Panc1 (cell line): ENCODE measurements around the gene HHAT. TPM values are rescaled to one million over a fixed set of nuclear protein-coding genes. Genes with fewer than 3 reads are reported as not detected.

ENCODE experiments used
- ATAC-seq: fragments of 200-7000 bp; cut with Tn5 transposase; 2 replicates; pipeline ENCODE4 v1.9.1; 2020; ENCODE audit warnings: mild to moderate bottlenecking, moderate library complexity
- BruUV-seq: library from RNA; stranded (reverse); fragments of 400-500 nt; replicated peaks from 2 replicates; lab custom pipeline; 2021; lab: Mats Ljungman, UMichigan
- CTCF ChIA-PET: fragments of 300-600 bp; sonication (Branson Sonifier 250); formaldehyde crosslinking; loops from one replicate; lab custom pipeline; 2022; ENCODE audit warnings: antibody characterized with exemption; lab: Charles Lee
- POLR2A ChIA-PET: fragments of 300-600 bp; sonication (Branson Sonifier 250); formaldehyde crosslinking; loops from one replicate; lab custom pipeline; 2022; ENCODE audit warnings: antibody characterized with exemption; lab: Charles Lee
- DNase-seq: peaks from one replicate; pipeline ENCODE4 v3.0.0-alpha.2; 2010; ENCODE audit warnings: low read depth, low spot score
- H3K27ac ChIP-seq: 2 replicates; pipeline ENCODE4 v1.5.1; 2011; ENCODE audit warnings: mild to moderate bottlenecking, low read length, inconsistent platforms
- H3K27me3 ChIP-seq: fragments of 200-500 bp; sonication (Bioruptor generic); 2 replicates; pipeline ENCODE4 v1.6.0; 2014; ENCODE audit warnings: low read length, inconsistent platforms; ENCODE audit not compliant: control insufficient read depth, insufficient read depth
- H3K36me3 ChIP-seq: fragments of 200-500 bp; sonication (Bioruptor generic); 2 replicates; pipeline ENCODE4 v1.5.1; 2014; ENCODE audit warnings: inconsistent platforms, mild to moderate bottlenecking, low read length, moderate library complexity; ENCODE audit not compliant: control insufficient read depth, insufficient read depth
- H3K4me1 ChIP-seq: 2 replicates; pipeline ENCODE4 v1.5.1; 2011; ENCODE audit warnings: inconsistent platforms, mild to moderate bottlenecking, low read length, moderate library complexity; ENCODE audit not compliant: control insufficient read depth, insufficient read depth
- H3K4me3 ChIP-seq, 2 experiments: 2 replicates each; pipeline ENCODE4 v1.5.1; 2011 to 2012; ENCODE audit warnings: low read depth in 2 of 2, low read length in 2 of 2, mild to moderate bottlenecking in 2 of 2, inconsistent platforms in 1 of 2, moderate library complexity in 1 of 2
- H3K9me3 ChIP-seq: fragments of 200-500 bp; sonication (Bioruptor generic); 2 replicates; pipeline ENCODE4 v1.5.1; 2014; ENCODE audit warnings: low read depth, mild to moderate bottlenecking, inconsistent platforms, low read length, moderate library complexity; ENCODE audit not compliant: control insufficient read depth, insufficient read depth
- POLR2AphosphoS5 ChIP-seq: IDR thresholded peaks from 2 replicates; pipeline ENCODE4 v1.6.1; 2012; ENCODE audit warnings: mild to moderate bottlenecking, low read depth, low read length, moderate library complexity
- SIN3A ChIP-seq: IDR thresholded peaks from 2 replicates; pipeline ENCODE4 v1.6.1; 2012; ENCODE audit warnings: low read depth, mild to moderate bottlenecking, low read length, moderate library complexity, borderline replicate concordance; ENCODE audit not compliant: insufficient read depth
- TCF7L2 ChIP-seq: IDR thresholded peaks from 2 replicates; pipeline ENCODE4 v1.6.1; 2011; ENCODE audit warnings: mild to moderate bottlenecking, low read depth, low read length, inconsistent platforms
- in situ Hi-C: cut with HindIII; loops from 2 replicates; pipeline ENCODE4 v1.10.0; 2016; ENCODE audit warnings: low sequenced_read_pairs, low pct_unique_long_range_greater_than_20kb
- intact Hi-C: fragments of 100-400 bp; cut with micrococcal nuclease; formaldehyde crosslinking; loops from one replicate; pipeline ENCODE4 v1.10.0; 2022; ENCODE audit not compliant: unreplicated experiment
- total RNA-seq: library from RNA; stranded (reverse); gene quantifications from one replicate; pipeline ENCODE4 v1.2.1, GENCODE V29; 2021; ENCODE audit not compliant: unreplicated experiment
- TF ChIP-seq, protein P1 (sequence below): fragments of 450-650 bp; IDR thresholded peaks from 2 replicates; pipeline ENCODE4 v1.5.1; 2017; ENCODE audit warnings: mild to moderate bottlenecking
- TF ChIP-seq, protein P2 (sequence below), 2 experiments: IDR thresholded peaks; 2 replicates each; pipeline ENCODE4 v1.6.1; 2011 to 2012; ENCODE audit warnings: low read depth in 2 of 2, control low read depth in 1 of 2, low read length in 1 of 2, mild to moderate bottlenecking in 1 of 2, moderate library complexity in 1 of 2; ENCODE audit not compliant: insufficient read depth in 1 of 2

HHAT gene
- total RNA-seq, 1 experiment from 2014 or later, result 2.3 TPM

DNA sequence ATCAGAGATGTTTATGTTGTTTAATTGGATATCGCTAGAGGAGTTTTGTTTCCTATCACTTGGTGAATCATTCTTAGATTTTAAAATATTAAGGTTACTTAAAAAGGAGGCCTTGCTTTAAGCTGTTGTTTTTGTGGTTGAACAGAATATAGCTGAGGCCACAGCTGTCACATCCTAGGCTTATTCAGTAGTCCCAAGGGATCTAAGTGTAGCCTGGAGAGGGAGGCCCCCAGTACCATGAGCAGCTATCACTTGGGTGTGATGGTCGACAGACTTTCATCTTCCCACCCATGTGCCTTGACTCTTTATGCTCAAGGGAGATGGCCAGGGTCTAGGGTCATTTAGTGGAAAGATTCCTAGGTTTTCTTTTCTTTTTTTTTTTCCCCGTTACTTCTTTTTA lies 278.7 kb downstream of the HHAT start:
- Histone ChIP-seq H3K4me3 (no peak overlapping the region), H3K4me1 (no peaks in the 10 kb centered on the region), H3K27me3 (no peaks in the 10 kb centered on the region), H3K36me3 (no peaks in the 10 kb centered on the region), H3K27ac (no peak overlapping the region), H3K9me3 (no peaks in the 10 kb centered on the region)
- BruUV-seq, result no TSS peak
- POLR2A ChIA-PET, result interaction anchor here (0.6 to 0.7 kb wide), 2 partner anchors 228 to 503 kb away, joined by 3 read pairs; no protein-coding TSS in a partner anchor
- in situ Hi-C loops (no loop called here), intact Hi-C loops (no loop called here)
- DNase-seq (no peak), ATAC-seq (no peak)
- CTCF ChIA-PET, result no interaction called here
- TF ChIP-seq, protein P1, sequence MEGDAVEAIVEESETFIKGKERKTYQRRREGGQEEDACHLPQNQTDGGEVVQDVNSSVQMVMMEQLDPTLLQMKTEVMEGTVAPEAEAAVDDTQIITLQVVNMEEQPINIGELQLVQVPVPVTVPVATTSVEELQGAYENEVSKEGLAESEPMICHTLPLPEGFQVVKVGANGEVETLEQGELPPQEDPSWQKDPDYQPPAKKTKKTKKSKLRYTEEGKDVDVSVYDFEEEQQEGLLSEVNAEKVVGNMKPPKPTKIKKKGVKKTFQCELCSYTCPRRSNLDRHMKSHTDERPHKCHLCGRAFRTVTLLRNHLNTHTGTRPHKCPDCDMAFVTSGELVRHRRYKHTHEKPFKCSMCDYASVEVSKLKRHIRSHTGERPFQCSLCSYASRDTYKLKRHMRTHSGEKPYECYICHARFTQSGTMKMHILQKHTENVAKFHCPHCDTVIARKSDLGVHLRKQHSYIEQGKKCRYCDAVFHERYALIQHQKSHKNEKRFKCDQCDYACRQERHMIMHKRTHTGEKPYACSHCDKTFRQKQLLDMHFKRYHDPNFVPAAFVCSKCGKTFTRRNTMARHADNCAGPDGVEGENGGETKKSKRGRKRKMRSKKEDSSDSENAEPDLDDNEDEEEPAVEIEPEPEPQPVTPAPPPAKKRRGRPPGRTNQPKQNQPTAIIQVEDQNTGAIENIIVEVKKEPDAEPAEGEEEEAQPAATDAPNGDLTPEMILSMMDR, result no peak
- TF ChIP-seq, protein P2, sequence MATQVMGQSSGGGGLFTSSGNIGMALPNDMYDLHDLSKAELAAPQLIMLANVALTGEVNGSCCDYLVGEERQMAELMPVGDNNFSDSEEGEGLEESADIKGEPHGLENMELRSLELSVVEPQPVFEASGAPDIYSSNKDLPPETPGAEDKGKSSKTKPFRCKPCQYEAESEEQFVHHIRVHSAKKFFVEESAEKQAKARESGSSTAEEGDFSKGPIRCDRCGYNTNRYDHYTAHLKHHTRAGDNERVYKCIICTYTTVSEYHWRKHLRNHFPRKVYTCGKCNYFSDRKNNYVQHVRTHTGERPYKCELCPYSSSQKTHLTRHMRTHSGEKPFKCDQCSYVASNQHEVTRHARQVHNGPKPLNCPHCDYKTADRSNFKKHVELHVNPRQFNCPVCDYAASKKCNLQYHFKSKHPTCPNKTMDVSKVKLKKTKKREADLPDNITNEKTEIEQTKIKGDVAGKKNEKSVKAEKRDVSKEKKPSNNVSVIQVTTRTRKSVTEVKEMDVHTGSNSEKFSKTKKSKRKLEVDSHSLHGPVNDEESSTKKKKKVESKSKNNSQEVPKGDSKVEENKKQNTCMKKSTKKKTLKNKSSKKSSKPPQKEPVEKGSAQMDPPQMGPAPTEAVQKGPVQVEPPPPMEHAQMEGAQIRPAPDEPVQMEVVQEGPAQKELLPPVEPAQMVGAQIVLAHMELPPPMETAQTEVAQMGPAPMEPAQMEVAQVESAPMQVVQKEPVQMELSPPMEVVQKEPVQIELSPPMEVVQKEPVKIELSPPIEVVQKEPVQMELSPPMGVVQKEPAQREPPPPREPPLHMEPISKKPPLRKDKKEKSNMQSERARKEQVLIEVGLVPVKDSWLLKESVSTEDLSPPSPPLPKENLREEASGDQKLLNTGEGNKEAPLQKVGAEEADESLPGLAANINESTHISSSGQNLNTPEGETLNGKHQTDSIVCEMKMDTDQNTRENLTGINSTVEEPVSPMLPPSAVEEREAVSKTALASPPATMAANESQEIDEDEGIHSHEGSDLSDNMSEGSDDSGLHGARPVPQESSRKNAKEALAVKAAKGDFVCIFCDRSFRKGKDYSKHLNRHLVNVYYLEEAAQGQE (IDR thresholded peaks at IDR 0.05; ENCODE audit: insufficient read depth in 1 of 2, low read depth in 2 of 2, low read length in 1 of 2), result no peak
- TF ChIP-seq POLR2AphosphoS5 (no peak), TCF7L2 (no peak), SIN3A (no peak)

DNA sequence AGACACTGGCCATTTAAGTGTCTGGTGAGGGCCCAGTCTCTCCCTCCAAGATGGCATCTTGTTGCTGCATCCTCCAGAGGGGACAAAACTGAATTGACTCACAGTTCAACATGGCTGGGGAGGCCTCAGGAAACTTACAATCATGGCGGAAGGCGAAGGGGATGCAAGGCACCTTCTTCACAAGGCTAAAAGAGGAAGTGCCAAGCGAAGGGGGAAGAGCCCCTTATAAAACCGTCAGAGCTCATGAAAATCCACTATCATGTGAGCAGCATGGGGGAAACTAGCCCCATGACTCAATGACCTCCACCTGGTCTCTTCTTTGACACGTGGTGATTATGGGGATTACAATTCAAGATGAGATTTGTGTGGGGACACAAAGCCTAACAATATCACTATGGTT lies 280.1 kb downstream of the HHAT start:
- BruUV-seq, result no TSS peak
- Histone ChIP-seq H3K4me1 (no peaks in the 10 kb centered on the region), H3K9me3 (no peaks in the 10 kb centered on the region), H3K4me3 (no peak overlapping the region), H3K36me3 (no peaks in the 10 kb centered on the region), H3K27ac (no peak overlapping the region), H3K27me3 (no peaks in the 10 kb centered on the region)
- ChIA-PET CTCF (no interaction called here), POLR2A (interaction anchor here (0.5 kb wide), 1 partner anchor 202 kb away, joined by 5 read pairs; no protein-coding TSS in a partner anchor)
- ATAC-seq (no peak), DNase-seq (no peak)
- in situ Hi-C loops, result no loop called here
- intact Hi-C loops, result no loop called here
- TF ChIP-seq, protein P1, result no peak
- TF ChIP-seq, protein P2 (IDR thresholded peaks at IDR 0.05; ENCODE audit: insufficient read depth in 1 of 2, low read depth in 2 of 2, low read length in 1 of 2), result no peak
- TF ChIP-seq POLR2AphosphoS5 (no peak), TCF7L2 (no peak), SIN3A (no peak)
